ENCODE data around the gene LIN54.
A peak's percentile ranks its signal among the peaks of the same experiment; 100 is the strongest.
"Not testable (repeated sequence)": the region's sequence is repeated elsewhere in the genome, so short reads cannot be mapped to it uniquely, and the experiment has no call there.

The LIN54 gene

DNA sequence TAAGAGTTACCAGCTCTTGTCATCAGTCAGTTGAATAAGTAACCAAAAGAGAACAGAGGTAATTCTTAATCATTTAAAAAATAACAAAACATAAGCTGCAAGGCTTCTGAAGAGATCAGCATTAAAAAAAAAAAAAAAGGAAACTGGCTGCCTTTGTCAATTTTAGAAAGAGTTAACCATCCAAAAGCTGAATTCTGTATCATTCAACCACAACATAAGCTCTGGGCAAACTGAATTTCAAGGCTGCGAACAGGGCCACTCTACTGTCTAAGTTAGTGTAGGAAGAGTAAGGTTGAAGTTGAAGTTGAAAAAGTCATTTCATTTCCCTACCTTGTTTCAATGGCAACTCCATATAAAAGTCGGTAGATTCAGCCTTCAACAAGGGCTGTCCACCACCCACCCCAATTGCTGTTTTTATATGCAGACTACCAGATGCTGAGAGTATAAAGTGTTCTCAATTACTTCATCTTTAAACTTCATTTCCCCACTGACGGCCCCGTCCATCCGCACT is 1.1 kb upstream of the LIN54 start:
- DNase-seq: peak; percentile 38

DNA sequence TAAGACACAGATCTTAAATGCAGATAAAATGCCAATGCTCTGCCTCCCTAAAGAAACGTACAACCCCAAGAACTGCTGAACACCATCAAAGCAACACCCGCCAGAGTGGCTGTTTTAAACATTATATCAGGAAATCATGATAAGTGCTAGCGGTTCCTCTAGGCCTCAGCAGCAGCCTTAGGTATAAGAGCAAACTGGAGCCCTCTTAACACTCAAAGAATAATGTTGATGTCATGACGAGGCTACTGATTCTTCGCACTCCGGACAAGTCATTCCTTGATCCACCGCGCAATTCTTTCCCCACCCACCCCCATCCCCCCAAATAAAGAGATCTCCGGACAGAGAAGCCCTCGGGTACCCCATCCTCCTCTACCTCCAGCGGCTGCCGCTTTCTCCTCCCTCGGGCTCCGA is 507 bp downstream of the LIN54 start:
- peak; percentile 45 for DNase-seq

DNA sequence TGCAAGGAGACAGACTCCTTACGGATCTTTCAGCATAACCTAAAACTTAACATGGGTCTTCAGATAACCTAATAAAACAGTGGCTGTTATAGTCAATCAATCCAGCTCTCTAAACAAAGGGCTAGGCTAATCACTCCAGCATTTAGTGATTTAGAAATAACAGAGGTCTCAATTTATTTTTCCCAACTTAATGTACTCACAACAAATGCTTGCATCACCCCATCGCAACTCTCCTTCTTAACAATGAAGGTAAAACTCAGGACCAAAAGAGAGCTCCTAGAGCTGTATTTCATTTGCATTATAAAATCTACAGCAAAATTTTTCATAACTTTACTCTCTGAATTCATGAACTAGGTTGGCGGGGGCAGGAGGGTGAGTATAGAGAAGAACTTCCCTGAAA is 1.1 kb downstream of the LIN54 start:
- peak; percentile 30 for DNase-seq

DNA sequence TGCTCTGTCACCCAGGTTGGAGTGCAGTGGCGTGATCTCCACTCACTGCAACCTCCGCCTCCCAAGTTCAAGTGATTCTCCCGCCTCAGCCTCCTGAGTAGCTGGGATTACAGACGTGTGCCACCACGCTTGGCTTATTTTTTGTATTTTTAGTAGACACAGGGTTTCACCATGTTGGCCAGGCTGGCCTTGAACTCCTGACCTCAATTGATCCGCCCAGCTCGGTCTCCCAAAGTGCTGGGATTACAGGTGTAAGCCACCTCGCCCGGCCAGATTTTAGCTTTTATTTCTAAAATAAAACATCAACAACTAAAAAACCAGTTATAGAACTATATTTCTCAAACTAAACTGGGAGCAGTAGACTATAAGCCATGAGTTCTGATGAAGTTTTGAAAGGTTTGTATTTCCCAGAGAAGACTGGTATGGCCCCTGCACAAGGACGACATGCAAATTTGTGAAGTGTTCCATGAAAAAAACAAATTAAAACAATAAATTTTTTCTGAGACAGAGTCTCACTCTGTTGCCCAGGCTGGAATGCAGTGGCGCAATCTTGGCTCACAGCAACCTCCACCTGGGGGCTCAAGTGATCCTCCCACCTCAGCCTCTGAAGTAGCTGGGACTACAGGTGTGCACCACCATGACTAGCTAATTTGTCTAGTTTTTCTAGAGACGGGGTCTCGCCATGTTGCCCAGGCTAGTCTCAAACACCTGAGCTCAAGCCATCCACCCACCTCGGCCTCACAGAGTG is 7.4 kb downstream of the LIN54 start:
- DNase-seq: not testable (repeated sequence)

DNA sequence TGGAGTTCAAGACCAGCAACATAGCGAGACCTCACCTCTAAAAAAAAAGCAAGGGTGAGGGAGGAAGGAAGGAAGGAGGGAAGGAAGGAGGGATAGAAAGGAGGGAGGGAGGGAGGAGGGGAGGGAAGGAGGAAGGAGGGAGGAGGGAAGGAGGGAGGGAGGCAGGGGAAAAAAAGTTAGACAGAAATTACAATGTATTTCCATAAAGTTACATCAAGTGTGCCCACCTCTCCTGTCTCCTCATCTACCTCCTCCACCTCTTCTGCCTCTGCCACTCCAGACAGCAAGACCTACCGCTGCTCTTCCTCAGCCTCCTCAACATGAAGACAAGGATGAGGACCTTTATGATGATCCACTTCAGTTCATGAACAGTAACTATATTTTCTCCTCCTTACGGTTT is 8.3 kb downstream of the LIN54 start:
- DNase-seq: no peak

DNA sequence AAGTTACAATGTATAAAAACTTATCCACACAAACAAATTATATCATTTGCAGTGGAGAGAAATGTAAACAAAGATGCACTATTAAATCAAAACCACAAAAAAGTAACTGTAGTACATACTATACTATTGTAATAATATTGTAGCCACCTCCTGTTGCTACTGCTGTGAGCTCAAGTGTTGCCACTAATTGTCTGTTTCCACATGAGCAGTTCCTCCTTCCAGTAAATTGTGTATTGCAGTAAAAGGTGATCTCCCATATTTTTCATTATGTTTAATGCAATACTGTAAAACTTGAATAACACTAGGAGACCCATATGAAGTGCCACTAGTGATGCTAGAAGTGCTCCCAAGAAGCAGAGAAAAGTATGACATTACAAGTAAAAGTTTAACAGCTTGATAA is 11.7 kb downstream of the LIN54 start:
- no peak for DNase-seq

DNA sequence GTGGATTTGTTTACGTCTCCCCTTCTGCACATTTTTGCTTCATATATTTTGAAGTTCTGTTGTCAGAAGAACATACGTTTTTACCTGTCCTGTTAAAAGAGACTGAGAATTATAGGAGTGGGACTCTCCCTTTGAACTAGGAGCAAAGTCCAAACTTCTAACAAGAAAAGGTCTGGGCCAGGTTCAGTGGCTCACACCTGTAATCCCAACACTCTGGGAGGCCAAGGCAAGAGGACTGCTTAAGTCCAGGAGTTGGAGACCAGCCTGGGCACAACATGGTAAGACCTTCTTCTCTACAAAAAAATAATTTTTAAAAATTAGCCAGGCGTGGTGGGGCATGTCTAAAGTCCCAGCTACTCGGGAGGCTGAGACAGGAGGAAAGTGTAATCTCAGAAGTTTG is 15.8 kb downstream of the LIN54 start:
- DNase-seq: no peak

DNA sequence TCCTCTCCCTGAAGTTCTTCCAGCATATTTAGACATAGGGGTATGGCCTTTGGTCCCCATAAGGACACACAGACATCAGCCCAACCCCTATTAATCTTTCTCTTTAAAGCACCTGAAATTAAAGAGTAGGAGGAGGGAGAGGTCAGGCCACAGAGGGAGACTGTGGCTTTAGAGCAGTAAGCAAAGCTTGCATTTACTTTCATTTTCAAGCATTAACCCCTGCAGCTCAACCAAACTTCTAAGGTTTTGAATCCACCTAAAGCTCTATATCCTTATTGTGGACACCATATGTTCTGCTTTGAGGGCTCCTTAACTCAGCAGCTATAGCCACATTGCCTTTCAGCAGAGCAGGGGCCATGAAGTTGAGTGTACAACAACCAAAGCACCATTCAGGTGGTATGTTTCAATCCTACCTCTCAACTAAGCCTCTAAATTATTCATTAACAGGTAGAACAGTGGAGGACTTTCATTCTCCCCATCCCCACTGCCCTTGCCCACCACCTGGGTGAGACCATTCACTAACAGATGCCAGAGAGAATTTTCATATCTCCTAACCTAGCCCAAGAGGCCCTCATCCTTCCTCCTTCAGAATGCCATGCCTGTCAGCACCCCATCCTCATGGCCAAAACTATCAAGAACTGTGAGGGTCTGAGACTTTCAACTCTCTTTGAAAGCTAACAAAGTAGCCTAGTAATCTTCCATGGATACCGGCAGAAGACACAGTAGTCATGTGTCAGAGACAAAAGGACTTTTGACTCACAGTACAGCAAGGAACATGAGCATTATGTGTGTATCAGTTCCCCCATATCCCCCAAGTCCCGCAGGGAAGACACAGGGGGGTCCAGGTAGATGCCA is 20.8 kb downstream of the LIN54 start:
- peak; percentile 31 for DNase-seq

DNA sequence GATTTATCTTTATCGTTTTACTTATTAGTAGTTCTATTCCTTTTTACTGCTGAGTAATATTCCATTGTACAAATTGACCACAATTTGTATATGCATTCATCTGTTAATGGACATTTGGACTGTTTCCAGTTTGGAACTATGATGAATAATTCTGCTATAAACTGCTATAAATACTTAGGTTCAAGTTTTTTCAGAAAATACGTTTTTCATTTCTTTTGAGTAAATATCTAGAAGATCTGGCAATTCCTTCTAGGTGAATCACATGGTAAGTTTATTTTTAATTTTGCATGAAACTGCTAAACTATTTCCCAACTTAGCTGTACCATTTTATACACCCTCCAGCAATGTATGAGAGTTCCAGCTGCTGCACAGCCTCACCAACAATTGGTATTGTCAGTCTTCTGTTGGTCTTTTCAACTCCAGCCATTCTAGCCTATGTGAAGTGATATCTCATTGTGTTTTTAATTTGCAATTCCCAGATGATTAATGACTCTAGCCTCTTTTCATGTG is 22.2 kb downstream of the LIN54 start:
- DNase-seq: no peak

DNA sequence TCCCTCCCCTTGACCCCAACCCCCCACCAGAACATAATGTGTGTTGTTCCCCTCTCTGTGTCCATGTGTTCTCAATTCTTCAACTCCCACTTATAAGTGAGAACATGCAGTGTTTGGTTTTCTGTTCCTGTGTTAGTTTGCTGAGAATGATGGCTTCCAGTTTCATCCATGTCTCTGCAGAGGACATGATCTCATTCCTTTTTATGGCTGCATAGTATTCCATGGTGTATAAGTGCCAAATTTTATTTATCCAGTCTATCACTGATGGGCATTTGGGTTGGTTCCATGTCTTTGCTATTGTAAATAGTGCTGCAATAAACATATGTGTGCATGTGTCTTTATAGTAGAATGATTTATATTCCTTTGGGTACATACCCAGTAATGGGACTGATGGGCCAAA is 23.1 kb downstream of the LIN54 start:
- DNase-seq: not testable (repeated sequence)

DNA sequence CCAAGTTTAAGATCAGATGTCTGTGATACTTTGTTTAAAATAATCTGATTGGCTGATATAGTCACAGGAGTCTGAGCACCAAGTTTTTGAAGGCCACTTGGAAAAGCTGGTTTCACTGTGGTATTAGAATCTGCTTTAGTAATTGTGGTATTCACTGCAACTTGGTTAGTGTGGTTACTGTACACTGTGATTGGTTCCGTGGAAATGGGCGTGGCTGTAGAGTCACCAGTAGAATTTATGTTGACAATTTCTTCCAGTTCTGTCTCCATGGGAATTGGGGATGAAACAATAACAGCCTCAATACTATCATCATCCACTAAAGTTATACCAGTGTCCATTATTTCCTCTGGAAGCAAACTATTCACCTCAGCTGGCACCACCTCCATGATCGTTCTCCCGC is 26.2 kb downstream of the LIN54 start:
- peak; percentile 38 for DNase-seq

DNA sequence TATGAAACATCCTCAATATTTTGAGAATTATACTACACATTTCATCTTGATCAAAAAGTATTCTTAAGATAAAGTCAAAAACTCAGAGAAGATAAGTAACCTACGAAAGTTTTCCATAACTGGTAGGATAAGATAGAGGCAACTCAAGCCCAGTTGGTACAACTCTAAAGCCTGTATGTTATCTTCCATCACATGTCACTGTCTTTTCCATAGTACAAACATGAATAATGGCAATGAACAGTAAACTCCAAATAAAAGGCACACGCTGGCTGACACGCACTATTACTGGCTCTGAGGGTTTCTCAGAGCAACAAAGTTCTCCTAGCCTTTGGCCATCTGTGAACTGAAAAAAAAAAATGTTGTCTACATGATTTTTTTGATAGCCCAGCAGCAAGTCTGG is 27.2 kb downstream of the LIN54 start:
- DNase-seq: no peak

DNA sequence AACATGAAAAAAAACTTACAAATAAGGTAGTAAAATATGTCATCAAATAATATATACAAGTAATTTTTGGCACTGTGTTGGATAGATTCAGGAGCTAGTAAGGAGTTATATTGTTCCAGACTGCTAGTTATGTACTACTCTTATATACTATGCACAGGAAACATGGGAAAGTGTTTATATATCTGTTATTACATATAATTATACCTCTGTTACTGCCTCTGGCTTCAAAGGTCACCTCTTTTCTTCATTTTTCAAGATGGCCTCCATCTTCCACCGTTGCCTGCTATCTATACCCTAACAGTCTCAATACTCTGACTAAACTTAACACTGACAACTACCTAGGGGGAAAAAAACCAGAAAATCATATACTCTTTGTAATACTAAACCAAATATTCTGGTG is 29.5 kb downstream of the LIN54 start:
- no peak for DNase-seq

DNA sequence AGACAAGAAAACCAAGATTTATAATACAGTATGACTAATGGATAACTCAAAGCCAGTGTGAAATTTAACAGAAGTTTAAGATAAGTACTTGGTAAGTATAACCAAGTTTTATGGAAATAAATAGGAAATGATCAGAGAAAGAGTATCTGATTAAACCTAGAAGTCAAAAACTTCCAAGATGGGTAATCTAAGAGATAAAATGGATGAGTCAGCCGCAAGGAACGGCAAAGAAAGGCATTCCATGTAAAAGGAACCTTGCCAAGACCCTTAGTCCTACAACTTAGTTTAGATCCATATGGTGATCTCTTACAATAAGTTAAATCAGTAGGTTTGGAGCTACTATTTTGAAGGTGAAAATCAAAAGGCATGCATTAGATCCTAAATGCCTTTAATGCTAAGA is 34.8 kb downstream of the LIN54 start:
- no peak for DNase-seq

DNA sequence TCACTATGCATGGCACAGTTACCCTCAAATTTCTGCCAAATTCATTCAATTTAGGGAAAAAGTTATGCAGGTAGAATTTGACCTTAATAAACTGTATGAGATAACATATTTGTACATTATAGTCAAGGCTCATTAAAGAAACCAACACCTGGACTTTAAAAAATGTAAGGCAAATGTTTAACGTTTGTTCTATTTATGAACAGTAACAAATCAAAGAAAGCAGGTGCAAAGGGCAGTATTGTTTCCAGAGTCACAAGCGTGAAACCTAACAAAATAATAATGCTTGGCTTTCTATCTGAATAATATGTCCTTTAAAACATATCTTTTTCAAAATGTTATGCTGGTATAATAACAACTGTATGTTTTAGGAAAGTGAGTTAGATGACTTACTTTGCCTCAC is 41.2 kb downstream of the LIN54 start:
- DNase-seq: no peak

DNA sequence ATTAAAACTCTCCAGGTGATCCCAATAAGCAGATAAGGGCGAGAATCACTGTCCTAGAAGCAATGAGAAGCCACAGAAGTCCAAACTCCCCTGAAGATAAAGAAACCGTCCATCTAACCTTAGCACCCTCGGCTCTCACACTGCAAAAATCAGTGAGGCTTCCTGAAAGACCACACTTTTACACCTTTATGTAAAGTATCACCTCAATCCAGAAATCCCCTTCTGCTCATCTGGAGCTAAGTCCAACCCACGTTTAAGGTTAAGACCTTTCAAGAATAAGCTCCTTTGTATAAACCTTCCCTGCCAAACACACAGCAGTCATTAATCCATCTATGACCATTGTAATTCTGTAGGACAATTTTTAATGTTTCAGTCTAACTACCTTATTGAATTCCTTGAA is 41.7 kb downstream of the LIN54 start:
- DNase-seq: no peak

DNA sequence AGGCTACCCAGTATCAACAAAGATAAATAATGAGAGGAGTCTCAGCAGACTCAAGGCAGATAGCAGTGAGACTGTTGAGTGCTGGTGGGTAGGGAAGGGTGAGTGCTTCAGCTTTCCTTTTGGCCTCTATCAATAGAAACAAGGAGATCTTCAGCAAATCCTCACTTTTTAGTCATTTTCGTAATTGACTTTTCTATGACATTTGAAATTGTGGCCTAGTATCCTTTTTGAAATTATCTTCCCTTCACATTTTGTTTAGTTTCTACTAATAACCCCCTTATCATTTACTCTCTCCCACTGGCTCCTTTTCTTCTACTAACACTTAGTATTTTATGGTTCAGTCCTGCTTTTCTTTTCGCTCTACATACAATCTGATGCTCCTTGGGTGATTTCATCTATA is 44.9 kb downstream of the LIN54 start:
- no peak for DNase-seq

DNA sequence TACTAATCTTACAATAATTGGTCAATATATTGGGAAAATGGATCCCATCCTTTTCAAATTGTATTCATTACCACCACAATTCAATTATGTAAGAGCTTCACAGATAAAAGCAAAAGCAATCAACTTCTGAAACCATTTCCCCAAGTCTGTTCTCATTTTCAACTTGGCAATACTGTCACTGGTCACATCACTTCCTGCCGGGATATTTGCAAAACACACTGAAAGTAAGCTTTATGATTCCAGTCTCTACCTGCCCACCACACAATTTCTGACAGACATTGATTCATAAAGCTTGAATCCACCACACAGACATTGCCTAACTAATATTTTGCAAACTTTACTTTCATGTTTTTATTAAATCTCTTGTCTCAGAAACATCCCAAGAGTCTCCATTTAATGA is 53.6 kb downstream of the LIN54 start:
- peak; percentile 55 for DNase-seq

DNA sequence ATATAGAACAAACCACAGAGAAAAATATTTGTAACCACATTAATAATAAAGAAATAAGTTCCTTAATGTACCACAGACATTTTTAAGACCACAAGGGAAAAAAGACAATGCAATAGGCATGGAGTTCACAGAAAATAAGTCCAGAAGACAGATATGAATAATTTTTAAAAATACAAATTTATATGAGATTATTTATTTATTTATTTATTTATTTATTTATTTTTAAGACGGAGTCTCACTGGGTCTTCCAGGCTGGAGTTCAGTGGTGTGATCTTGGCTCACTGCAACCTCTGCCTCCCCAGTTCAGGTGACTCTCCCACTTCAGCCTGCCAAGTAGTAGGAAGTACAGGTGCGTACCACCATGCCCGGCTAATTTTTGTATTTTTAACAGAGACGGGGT is 56.4 kb downstream of the LIN54 start:
- no peak for DNase-seq

DNA sequence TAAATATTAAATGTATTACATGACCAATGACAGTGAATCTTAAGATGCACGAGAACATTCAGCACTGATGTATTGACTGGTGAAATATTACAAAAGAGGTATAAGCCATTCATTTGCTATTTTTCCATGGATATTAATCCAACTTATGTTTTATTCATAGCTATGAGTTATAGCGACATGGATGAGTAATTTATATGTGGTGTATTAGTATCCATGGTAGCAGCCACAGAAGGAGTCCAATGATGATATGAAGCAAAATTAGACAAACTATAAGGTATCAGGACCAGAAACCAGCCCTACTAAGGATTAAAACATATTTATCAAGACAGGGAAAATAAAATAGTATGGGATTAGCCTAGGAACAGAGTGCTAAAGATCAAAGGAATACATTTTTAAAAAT is 59.4 kb downstream of the LIN54 start:
- DNase-seq: no peak

DNA sequence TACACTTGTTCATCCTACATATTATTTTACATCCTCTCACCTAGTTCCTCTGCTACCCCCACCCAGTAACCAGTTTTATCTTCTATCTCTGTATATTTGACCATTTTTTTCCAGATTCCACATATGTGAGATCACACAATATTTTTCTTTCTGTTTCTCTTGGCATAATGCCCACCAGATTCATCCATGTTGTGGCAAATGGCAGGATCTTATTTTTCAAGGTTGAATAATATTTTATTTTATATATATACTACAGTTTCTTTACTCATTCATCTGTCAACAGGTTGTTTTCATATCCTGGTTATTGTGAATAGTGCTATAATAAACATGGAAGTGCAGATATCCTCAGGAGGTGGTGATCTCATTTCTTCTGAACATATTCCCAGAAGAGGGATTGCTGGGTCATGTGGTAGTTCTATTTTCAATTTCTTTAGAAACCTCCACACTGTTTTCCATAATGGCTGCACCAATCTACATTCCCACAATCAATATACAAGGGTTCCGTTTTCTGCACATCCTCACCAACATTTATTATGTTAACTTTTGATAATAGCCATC is 61.9 kb downstream of the LIN54 start:
- no peak for DNase-seq

DNA sequence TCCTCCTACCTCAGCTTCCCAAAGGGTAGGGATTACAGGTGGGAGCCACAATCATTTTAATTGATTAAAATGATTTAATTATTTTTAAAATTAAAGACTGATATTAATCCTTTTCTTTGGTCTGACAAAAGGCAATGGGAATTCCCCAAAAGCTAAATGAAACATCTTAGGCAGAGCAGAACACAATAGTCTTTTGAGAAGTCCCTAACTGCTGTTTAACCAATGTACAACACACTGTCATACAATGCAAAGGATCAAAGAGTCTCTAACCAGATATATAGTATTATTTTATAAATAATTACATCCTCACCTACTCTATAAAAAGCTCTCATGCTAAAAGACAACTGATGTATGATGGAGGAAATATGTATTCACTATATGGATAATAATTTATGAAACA is 63.1 kb downstream of the LIN54 start:
- no peak for DNase-seq

DNA sequence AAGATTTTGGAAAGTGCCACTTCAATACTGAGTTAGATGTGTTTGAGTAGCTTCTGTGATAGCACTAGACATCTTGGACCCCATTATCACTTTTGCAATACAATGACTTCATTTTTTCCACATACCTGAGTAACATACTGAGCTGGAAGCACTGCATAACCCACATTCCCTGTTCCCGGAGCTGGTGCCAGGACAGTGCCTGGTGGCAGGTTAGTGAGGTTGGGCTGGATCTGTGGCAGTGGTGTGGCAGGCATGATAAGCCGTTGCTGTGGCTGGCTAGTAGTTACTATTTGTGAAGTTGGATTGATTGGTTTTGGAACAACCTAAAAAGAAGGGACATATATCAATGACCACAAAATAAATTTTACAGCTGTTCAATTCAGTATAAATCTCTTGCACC is 71.2 kb downstream of the LIN54 start:
- DNase-seq: no peak

DNA sequence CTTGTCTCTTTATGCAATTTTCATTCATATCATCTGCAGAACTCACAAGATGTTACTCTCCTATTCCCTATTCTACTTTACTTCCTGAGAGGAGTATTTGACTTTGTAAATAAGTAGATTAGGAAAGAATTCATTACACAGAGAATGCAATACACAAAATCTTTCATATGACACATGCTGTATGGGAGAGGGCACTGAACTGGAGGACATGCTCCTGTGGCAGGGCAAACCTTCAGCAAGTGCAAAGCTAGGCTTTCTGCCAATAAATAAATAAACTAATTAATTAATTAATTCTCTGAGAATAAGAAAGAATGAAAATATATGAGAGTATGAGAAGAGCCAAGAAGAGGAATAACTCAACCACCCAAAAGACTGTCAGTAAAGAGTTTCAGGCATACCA is 76.2 kb downstream of the LIN54 start:
- no peak for DNase-seq
